ENCODE results near the gene PAPPA. TPM values are rescaled to one million over a fixed set of nuclear protein-coding genes. Genes with fewer than 3 reads are reported as not detected.

Gene PAPPA
- total RNA-seq, 1 donor from 2014 or later: 0.15 TPM

GRCh38 chr9:116404228-116404627 is 250.6 kb downstream of the PAPPA start:
- H3K9me3 Mint-ChIP-seq: no peaks in the 10 kb centered on the region
- Histone ChIP-seq H3F3A (ENCODE audit: low read depth) (no peaks in the 10 kb centered on the region), H3K9ac (no peak overlapping the region), H2AFZ (replicated peaks) (no peak overlapping the region), H3K79me2 (ENCODE audit: low read depth) (no peaks in the 10 kb centered on the region), H3K27me3 (no peaks in the 10 kb centered on the region), H3K9me3 (ENCODE audit: low read depth) (no peaks in the 10 kb centered on the region), H3K27ac (no peak overlapping the region), H3K4me3 (no peak overlapping the region), H4K20me1 (ENCODE audit: low read depth) (no peaks in the 10 kb centered on the region), H3K4me2 (no peak overlapping the region), H3K36me3 (no peaks in the 10 kb centered on the region), H3K4me1 (no peaks in the 10 kb centered on the region)
- no peak for TF ChIP-seq EZH2phosphoT487 (IDR thresholded peaks at IDR 0.05)
- TF ChIP-seq EZH2 (IDR thresholded peaks at IDR 0.05): no peak
- TF ChIP-seq CTCF (IDR thresholded peaks at IDR 0.05): no peak
- H3K4me3 Mint-ChIP-seq: no peak overlapping the region
- H3K27ac Mint-ChIP-seq: no peak overlapping the region
- H3K27me3 Mint-ChIP-seq (ENCODE audit: insufficient read depth, low read depth): no peaks in the 10 kb centered on the region
- H3K4me1 Mint-ChIP-seq: no peaks in the 10 kb centered on the region
- DNase-seq (ENCODE audit: low spot score): no peak
- no peaks in the 10 kb centered on the region for H3K36me3 Mint-ChIP-seq

- Histone ChIP-seq H3K27ac (no peak overlapping the region), H3F3A (ENCODE audit: low read depth) (no peaks in the 10 kb centered on the region), H3K4me2 (no peak overlapping the region), H4K20me1 (ENCODE audit: low read depth) (no peaks in the 10 kb centered on the region), H3K9ac (no peak overlapping the region), H3K4me3 (no peak overlapping the region), H3K36me3 (no peaks in the 10 kb centered on the region), H3K27me3 (no peaks in the 10 kb centered on the region), H2AFZ (replicated peaks) (no peak overlapping the region), H3K4me1 (no peaks in the 10 kb centered on the region), H3K9me3 (ENCODE audit: low read depth) (no peaks in the 10 kb centered on the region), H3K79me2 (ENCODE audit: low read depth) (no peaks in the 10 kb centered on the region)
- Mint-ChIP-seq H3K4me3 (no peak overlapping the region), H3K27ac (no peak overlapping the region), H3K9me3 (no peaks in the 10 kb centered on the region), H3K4me1 (no peaks in the 10 kb centered on the region), H3K27me3 (ENCODE audit: insufficient read depth, low read depth) (no peaks in the 10 kb centered on the region), H3K36me3 (no peaks in the 10 kb centered on the region)
- TF ChIP-seq EZH2 (IDR thresholded peaks at IDR 0.05) (no peak), EZH2phosphoT487 (IDR thresholded peaks at IDR 0.05) (no peak), CTCF (IDR thresholded peaks at IDR 0.05) (no peak)
- DNase-seq (ENCODE audit: low spot score): no peak
Measured at GRCh38 chr9:116405321-116405720, 251.7 kb downstream of the PAPPA start.

- H3K4me3 ChIP-seq: no peak overlapping the region
- no peak for TF ChIP-seq CTCF (IDR thresholded peaks at IDR 0.05)
- no peak for TF ChIP-seq EZH2phosphoT487 (IDR thresholded peaks at IDR 0.05)
- no peak for TF ChIP-seq EZH2 (IDR thresholded peaks at IDR 0.05)
- H3K9me3 Mint-ChIP-seq: no peaks in the 10 kb centered on the region
- H3K4me3 Mint-ChIP-seq: no peak overlapping the region
- H3K4me1 Mint-ChIP-seq: peaks cover 4% of the 10 kb centered on the region
- DNase-seq (ENCODE audit: low spot score): no peak
- H3K27ac Mint-ChIP-seq: no peak overlapping the region
- no peaks in the 10 kb centered on the region for H3K27me3 ChIP-seq
- H3K9me3 ChIP-seq (ENCODE audit: low read depth): no peaks in the 10 kb centered on the region
- no peaks in the 10 kb centered on the region for H3K36me3 Mint-ChIP-seq
- no peaks in the 10 kb centered on the region for H4K20me1 ChIP-seq (ENCODE audit: low read depth)
- H3K9ac ChIP-seq: no peak overlapping the region
- H3K27ac ChIP-seq: no peak overlapping the region
- H3K4me1 ChIP-seq: no peaks in the 10 kb centered on the region
- H3F3A ChIP-seq (ENCODE audit: low read depth): no peaks in the 10 kb centered on the region
- no peaks in the 10 kb centered on the region for H3K36me3 ChIP-seq
- H3K4me2 ChIP-seq: no peak overlapping the region
- H3K79me2 ChIP-seq (ENCODE audit: low read depth): no peaks in the 10 kb centered on the region
- no peaks in the 10 kb centered on the region for H3K27me3 Mint-ChIP-seq (ENCODE audit: insufficient read depth, low read depth)
- H2AFZ ChIP-seq (replicated peaks): no peak overlapping the region
Measured at GRCh38 chr9:116406469-116406868, 252.9 kb downstream of the PAPPA start.

Measured in neural progenitor cell (in vitro differentiated cells).